Progenitor cell of endocrine pancreas (in vitro differentiated cells): Measurements from ENCODE around the gene FOXP1. TPM values are rescaled to one million over a fixed set of nuclear protein-coding genes. Genes with fewer than 3 reads are reported as not detected.
A peak's percentile ranks its signal among the peaks of the same experiment; 100 is the strongest.

Experiments used
- DNase-seq: peaks from one replicate; pipeline ENCODE4 v3.0.0; 2021; ENCODE audit warnings: low spot score; ENCODE audit not compliant: unreplicated experiment
- H3K27ac Mint-ChIP-seq: 2 replicates; pipeline ENCODE4 v1.8.0; 2021; ENCODE audit warnings: mild to moderate bottlenecking, moderate library complexity, mixed read lengths
- H3K27me3 Mint-ChIP-seq: 2 replicates; pipeline ENCODE4 v1.8.0; 2021; ENCODE audit warnings: mixed read lengths
- H3K36me3 Mint-ChIP-seq: 2 replicates; pipeline ENCODE4 v1.8.0; 2022; ENCODE audit warnings: mixed read lengths; ENCODE audit not compliant: insufficient read depth
- H3K4me1 Mint-ChIP-seq: 2 replicates; pipeline ENCODE4 v1.8.0; 2021; ENCODE audit warnings: low read depth, mixed read lengths
- H3K4me3 Mint-ChIP-seq: 2 replicates; pipeline ENCODE4 v1.8.0; 2021; ENCODE audit warnings: low read depth, mild to moderate bottlenecking, moderate library complexity, mixed read lengths
- H3K9me3 Mint-ChIP-seq: 2 replicates; pipeline ENCODE4 v1.8.0; 2021; ENCODE audit warnings: low read depth, mixed read lengths
- total RNA-seq: library from RNA; stranded (reverse); gene quantifications from 2 replicates; pipeline ENCODE4 v1.2.1, GENCODE V29; 2021
- TF ChIP-seq, protein P1 (sequence below): fragments of 200-600 bp; sonication (generic); IDR thresholded peaks from one replicate; pipeline ENCODE4 v1.5.0; 2021; ENCODE audit warnings: antibody characterized with exemption, mild to moderate bottlenecking; ENCODE audit not compliant: unreplicated experiment

Gene FOXP1
- total RNA-seq, 1 donor from 2014 or later, result 242 TPM

GRCh38 chr3:71466483-71466882 is 117.0 kb downstream of the FOXP1 start:
- H3K4me3 Mint-ChIP-seq, result no peak overlapping the region
- peaks cover 10% of the 10 kb centered on the region for H3K36me3 Mint-ChIP-seq
- peaks cover 12% of the 10 kb centered on the region for H3K4me1 Mint-ChIP-seq
- no peaks in the 10 kb centered on the region for H3K9me3 Mint-ChIP-seq
- no peaks in the 10 kb centered on the region for H3K27me3 Mint-ChIP-seq
- TF ChIP-seq, protein P1, sequence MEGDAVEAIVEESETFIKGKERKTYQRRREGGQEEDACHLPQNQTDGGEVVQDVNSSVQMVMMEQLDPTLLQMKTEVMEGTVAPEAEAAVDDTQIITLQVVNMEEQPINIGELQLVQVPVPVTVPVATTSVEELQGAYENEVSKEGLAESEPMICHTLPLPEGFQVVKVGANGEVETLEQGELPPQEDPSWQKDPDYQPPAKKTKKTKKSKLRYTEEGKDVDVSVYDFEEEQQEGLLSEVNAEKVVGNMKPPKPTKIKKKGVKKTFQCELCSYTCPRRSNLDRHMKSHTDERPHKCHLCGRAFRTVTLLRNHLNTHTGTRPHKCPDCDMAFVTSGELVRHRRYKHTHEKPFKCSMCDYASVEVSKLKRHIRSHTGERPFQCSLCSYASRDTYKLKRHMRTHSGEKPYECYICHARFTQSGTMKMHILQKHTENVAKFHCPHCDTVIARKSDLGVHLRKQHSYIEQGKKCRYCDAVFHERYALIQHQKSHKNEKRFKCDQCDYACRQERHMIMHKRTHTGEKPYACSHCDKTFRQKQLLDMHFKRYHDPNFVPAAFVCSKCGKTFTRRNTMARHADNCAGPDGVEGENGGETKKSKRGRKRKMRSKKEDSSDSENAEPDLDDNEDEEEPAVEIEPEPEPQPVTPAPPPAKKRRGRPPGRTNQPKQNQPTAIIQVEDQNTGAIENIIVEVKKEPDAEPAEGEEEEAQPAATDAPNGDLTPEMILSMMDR, result no peak
- no peak for DNase-seq
- H3K27ac Mint-ChIP-seq, result no peak overlapping the region

DNA sequence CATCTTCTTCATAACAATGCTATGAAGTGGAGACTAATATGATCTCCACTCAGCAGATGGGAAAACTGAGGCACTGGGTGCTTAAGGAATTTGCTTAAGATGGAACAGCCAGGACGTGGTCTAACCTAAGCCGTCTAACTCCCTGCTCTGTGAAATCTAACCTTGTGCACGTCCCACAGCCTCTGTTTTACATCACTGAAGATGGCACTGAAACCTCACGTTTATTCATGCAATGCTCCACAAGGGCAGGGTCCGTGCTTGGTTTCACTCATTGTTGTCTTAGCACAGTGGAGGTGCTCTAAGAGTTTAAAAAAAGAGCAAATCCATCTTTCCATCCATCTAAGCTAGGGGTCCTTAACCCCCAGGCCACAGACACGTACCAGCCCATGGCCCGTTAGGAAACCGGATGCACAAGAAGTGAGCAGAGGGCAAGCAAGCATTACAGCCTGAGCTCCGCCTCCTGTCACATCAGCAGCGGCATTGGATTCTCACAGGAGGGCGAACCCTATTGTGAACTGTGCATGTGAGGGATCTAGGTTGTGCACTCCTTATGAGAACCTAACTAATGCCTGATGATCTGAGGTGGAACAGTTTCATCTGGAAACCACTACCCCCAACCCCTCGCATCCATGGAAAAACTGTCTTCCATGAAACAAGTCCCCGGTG is 118.0 kb downstream of the FOXP1 start:
- H3K4me1 Mint-ChIP-seq, result peaks cover 12% of the 10 kb centered on the region
- H3K27me3 Mint-ChIP-seq, result no peaks in the 10 kb centered on the region
- DNase-seq, result no peak
- no peak overlapping the region for H3K27ac Mint-ChIP-seq
- TF ChIP-seq, protein P1, result no peak
- H3K9me3 Mint-ChIP-seq, result no peaks in the 10 kb centered on the region
- peaks cover 8% of the 10 kb centered on the region for H3K36me3 Mint-ChIP-seq
- no peak overlapping the region for H3K4me3 Mint-ChIP-seq

- Mint-ChIP-seq H3K27ac (no peak overlapping the region), H3K4me1 (peaks cover 12% of the 10 kb centered on the region), H3K27me3 (no peaks in the 10 kb centered on the region), H3K4me3 (no peak overlapping the region), H3K9me3 (no peaks in the 10 kb centered on the region), H3K36me3 (peaks cover 8% of the 10 kb centered on the region)
- TF ChIP-seq, protein P1, result no peak
- no peak for DNase-seq
Measured at GRCh38 chr3:71464613-71465012, 118.9 kb downstream of the FOXP1 start.

- Mint-ChIP-seq H3K27me3 (no peaks in the 10 kb centered on the region), H3K4me3 (no peak overlapping the region), H3K9me3 (no peaks in the 10 kb centered on the region), H3K27ac (no peak overlapping the region), H3K4me1 (peaks cover 12% of the 10 kb centered on the region), H3K36me3 (peaks cover 8% of the 10 kb centered on the region)
- DNase-seq, result no peak
- TF ChIP-seq, protein P1, result no peak
Measured at GRCh38 chr3:71463617-71464016, 119.9 kb downstream of the FOXP1 start.

GRCh38 chr3:71462586-71462985 is 120.9 kb downstream of the FOXP1 start:
- Mint-ChIP-seq H3K4me3 (no peak overlapping the region), H3K27ac (peak overlapping the region; percentile 12), H3K27me3 (no peaks in the 10 kb centered on the region), H3K36me3 (peaks cover 5% of the 10 kb centered on the region), H3K4me1 (peaks cover 19% of the 10 kb centered on the region), H3K9me3 (no peaks in the 10 kb centered on the region)
- no peak for DNase-seq
- TF ChIP-seq, protein P1, result no peak
